Heart left ventricle (tissue), 16 donors: ENCODE results near the gene ZNF620. TPM values are rescaled to one million over a fixed set of nuclear protein-coding genes. Genes with fewer than 3 reads are reported as not detected.

Source experiments
- ATAC-seq, 4 donors: fragments of 200-7000 bp; cut with Tn5 transposase; one replicate each; pipeline ENCODE4 v1.9.1; 2020 to 2022; ENCODE audit warnings: moderate library complexity in 4 of 4, mild to moderate bottlenecking in 3 of 4, moderate number of reproducible peaks in 1 of 4
- DNase-seq, 5 donors: peaks; one replicate each; pipeline ENCODE4 v3.0.0-alpha.2; 2020
- H3K27ac ChIP-seq, 12 donors: fragments of 200-600 bp; sonication (generic) in 4 of 12; one replicate each; pipeline versions ENCODE4 v1.5.0 to v1.8.0; 2016 to 2022; ENCODE audit warnings: mild to moderate bottlenecking in 2 of 12
- H3K27me3 ChIP-seq, 9 donors: fragments of 200-600 bp; sonication (generic) in 2 of 9; one replicate each; pipeline versions ENCODE4 v1.5.1 to v1.8.0; 2016 to 2022; ENCODE audit warnings: mild to moderate bottlenecking in 3 of 9
- H3K36me3 ChIP-seq, 9 donors: fragments of 200-600 bp; sonication (generic) in 2 of 9; one replicate each; pipeline versions ENCODE4 v1.5.0 to v1.8.0; 2018 to 2022; ENCODE audit warnings: mild to moderate bottlenecking in 2 of 9
- H3K4me1 ChIP-seq, 12 donors: fragments of 200-600 bp; sonication (generic) in 4 of 12; one replicate each; pipeline versions ENCODE4 v1.5.0 to v1.8.0; 2016 to 2022; ENCODE audit warnings: mild to moderate bottlenecking in 3 of 12
- H3K4me3 ChIP-seq, 12 donors: fragments of 200-600 bp; sonication (generic) in 4 of 12; one replicate each; pipeline versions ENCODE4 v1.5.0 to v1.8.0; 2017 to 2022; ENCODE audit warnings: mild to moderate bottlenecking in 9 of 12, moderate library complexity in 4 of 12
- H3K9me3 ChIP-seq, 12 donors: fragments of 200-600 bp; sonication (generic) in 4 of 12; one replicate each; pipeline versions ENCODE4 v1.5.0 to v1.8.0; 2016 to 2022; ENCODE audit warnings: mild to moderate bottlenecking in 1 of 12
- POLR2A ChIP-seq, 2 donors: fragments of 450-650 bp; IDR thresholded peaks; one replicate each; pipeline ENCODE4 v1.6.1; 2017; ENCODE audit warnings: antibody characterized with exemption in 2 of 2, mild to moderate bottlenecking in 2 of 2, moderate library complexity in 2 of 2
- WGBS, 4 donors: extraction: QIAGEN DNeasy Blood & Tissue Kit in 2 of 4; methylation state at CpG; one replicate each; pipeline versions ENCODE4 v1.1.5 to v1.1.7; 2013 to 2018; 5-methylcytosine and 5-hydroxymethylcytosine counted together
- intact Hi-C, 10 donors: fragments of 100-400 bp; cut with DNase I; formaldehyde crosslinking; loops; one replicate each; pipeline versions ENCODE4 v1.11.1 to v1.14.2; 2022
- polyA plus RNA-seq, 2 donors: library from polyadenylated mRNA; stranded (reverse); fragments of 200-250 nt; gene quantifications; one replicate each; pipeline ENCODE4 v1.2.3, GENCODE V29; 2013
- total RNA-seq, 9 donors: library from RNA; depleted of rRNA in 2 of 9; stranded (reverse); fragments of >200 nt in 2 of 9; fragmentation: NEBNext Ultra II Directional in 3 of 9; extraction: Animal tissue kit (Norgen Biotek cat#: 25700) in 3 of 9; gene quantifications; one replicate each; pipeline versions ENCODE4 v1.1.0 to v1.2.4, GENCODE V29; 2016 to 2023
- TF ChIP-seq, protein P1 (sequence below), 12 donors: fragments of 200-600 bp; sonication (generic) in 4 of 12; IDR thresholded peaks; one replicate each; pipeline versions ENCODE4 v1.5.0 to v1.8.0; 2018 to 2022; ENCODE audit warnings: antibody characterized with exemption in 12 of 12, mild to moderate bottlenecking in 5 of 12
- donor health status: ischemic (EF 13 %, LVEDD 7.1; RV severe dilation, severe dysfunction).
- donor health status: healthy with polysubstance abuse.
- donor health status: DM: no; HTN: yes; CAD: no.
- donor health status: DM: no; HTN: no; CAD: no.
- donor health status: ischemic (EF 25% LVEDD 6.9; RV normal size, moderate dysfunction).
- donor health status: ischemic (EF 25% LVEDD 5.7; RV mildly dilated, moderate dysfunction).
- donor health status: healthy.
- donor health status: DM: yes; HTN: yes; CAD: no.
- donor health status: ischemic (EF 35%, LVEDD 5.7; RV mildly dilated, moderate dysfunction).
- donor health status: nonischemic (EF 11% LVEDD 7.7; RV severe dilation, severe dysfunction).
- donor health status: DM: yes; HTN: yes; CAD: no.
- donor health status: PGD.
- donor health status: ischemic (EF 29% LVEDD 5.4; RV normal size, mild dysfunction).
- donor health status: nonischemic (EF 23%, LVEDD 6.1; RV moderate dilation, normal function).

The ZNF620 gene
- total and polyA plus RNA-seq, 11 donors, result 1.1 to 4.4 (median 2.5) TPM

DNA sequence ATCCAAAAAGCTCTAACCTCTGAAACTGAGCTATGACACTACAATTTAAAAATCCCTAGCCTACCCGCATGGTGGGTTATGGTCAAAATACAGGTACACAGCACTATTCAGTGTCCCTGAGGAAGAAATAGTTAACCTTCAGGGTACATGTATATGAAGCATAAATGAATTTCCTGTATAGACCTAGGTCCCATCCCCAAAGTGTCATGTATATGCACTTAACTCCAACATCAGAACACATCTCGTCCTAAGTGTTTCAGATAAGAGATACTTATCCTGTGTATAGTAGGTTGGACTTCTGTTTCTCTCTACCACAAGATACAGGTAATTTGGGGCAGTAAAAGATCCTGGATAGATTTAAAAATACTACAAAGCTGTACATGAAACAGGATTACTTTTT lies 42.3 kb upstream of the ZNF620 start:
- peaks cover 6 to 88% (median 68%) of the 10 kb centered on the region in 9 donors for H3K36me3 ChIP-seq
- 88 to 93% (median 91%) methylated on average over 2 of the region's 2 CpGs for whole genome bisulfite sequencing, 4 donors
- intact Hi-C loops, result no loop called here

DNA sequence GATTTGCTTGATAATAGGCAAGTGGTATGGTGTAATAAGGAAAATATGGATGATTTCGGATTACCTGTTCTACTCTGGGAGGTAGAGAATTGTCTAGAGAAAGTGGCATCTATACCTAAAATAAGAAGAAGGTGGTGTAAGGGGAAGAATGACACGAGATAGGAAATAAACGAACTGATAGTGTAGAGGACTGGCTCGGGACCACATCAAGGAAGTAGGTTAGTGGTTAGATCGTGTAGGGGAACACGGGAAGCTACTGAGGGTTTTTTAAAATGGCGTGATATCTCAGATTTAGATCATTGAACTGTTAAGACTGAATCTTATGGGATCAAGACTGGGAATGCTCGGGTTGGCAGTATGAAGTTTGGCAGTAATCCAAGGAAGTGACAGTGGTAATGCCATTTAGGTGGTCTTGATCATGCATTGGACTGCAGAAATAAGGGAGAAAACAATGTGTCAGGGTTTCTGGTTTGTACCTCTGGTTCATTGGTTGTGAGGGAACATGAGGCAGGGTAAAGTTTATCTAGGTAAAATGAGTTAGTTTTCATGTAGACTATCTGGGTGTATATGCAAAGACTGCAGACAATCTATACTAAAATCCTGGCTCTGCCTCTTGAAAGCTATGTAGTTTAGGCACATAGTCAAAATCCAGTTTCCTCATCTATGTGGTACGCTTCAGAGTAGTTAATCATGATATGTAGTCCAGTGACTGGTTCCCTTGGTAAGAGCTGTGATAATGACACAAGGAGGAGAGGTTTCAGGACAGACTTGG lies 41.3 kb upstream of the ZNF620 start:
- Histone ChIP-seq H3K4me3 (no peak overlapping the region), H3K9me3 (no peaks in the 10 kb centered on the region), H3K27me3 (no peaks in the 10 kb centered on the region), H3K4me1 (peaks cover 0 to 8% (median 0%) of the 10 kb centered on the region in 12 donors), H3K27ac (no peak overlapping the region), H3K36me3 (peaks cover 6 to 78% (median 59%) of the 10 kb centered on the region in 9 donors)
- ATAC-seq, result no peak
- intact Hi-C loops, result no loop called here
- DNase-seq, result no peak
- TF ChIP-seq, protein P1, sequence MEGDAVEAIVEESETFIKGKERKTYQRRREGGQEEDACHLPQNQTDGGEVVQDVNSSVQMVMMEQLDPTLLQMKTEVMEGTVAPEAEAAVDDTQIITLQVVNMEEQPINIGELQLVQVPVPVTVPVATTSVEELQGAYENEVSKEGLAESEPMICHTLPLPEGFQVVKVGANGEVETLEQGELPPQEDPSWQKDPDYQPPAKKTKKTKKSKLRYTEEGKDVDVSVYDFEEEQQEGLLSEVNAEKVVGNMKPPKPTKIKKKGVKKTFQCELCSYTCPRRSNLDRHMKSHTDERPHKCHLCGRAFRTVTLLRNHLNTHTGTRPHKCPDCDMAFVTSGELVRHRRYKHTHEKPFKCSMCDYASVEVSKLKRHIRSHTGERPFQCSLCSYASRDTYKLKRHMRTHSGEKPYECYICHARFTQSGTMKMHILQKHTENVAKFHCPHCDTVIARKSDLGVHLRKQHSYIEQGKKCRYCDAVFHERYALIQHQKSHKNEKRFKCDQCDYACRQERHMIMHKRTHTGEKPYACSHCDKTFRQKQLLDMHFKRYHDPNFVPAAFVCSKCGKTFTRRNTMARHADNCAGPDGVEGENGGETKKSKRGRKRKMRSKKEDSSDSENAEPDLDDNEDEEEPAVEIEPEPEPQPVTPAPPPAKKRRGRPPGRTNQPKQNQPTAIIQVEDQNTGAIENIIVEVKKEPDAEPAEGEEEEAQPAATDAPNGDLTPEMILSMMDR (IDR thresholded peaks at IDR 0.05), result no peak
- no peak for TF ChIP-seq POLR2A (IDR thresholded peaks at IDR 0.05)
- WGBS, 4 donors, result 69 to 84% (median 77%) methylated on average over 8 to 9 of the region's 9 CpGs

More for the DNA sequence above, 42.3 kb upstream of the ZNF620 start:
- no peak overlapping the region for H3K4me3 ChIP-seq
- no peak for TF ChIP-seq POLR2A (IDR thresholded peaks at IDR 0.05)
- TF ChIP-seq, protein P1 (IDR thresholded peaks at IDR 0.05), result no peak
- H3K9me3 ChIP-seq, result no peaks in the 10 kb centered on the region
- no peaks in the 10 kb centered on the region for H3K27me3 ChIP-seq
- no peak overlapping the region for H3K27ac ChIP-seq
- no peak for ATAC-seq
- H3K4me1 ChIP-seq, result peaks cover under 1 to 15% (median 7%) of the 10 kb centered on the region in 12 donors
- no peak for DNase-seq

DNA sequence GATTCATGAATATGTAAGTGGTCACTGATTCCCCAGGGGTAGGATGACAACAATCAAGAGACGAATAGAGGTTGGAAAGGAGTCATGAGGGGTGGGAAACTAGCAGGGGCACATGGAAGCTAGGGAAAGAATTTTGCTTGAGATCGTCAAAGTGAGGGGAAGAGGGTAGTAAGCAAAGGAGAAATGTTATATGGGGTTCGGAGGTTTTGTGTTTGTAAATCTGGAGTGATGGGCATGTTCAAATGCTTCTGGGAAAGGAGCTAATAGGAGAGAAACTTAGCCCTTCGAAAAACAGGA lies 40.8 kb upstream of the ZNF620 start:
- intact Hi-C loops, result no loop called here
- H3K27ac ChIP-seq, result no peak overlapping the region
- ATAC-seq (no peak), DNase-seq (no peak)
- no peaks in the 10 kb centered on the region for H3K27me3 ChIP-seq
- no peak overlapping the region for H3K4me3 ChIP-seq
- TF ChIP-seq POLR2A (IDR thresholded peaks at IDR 0.05), result no peak
- TF ChIP-seq, protein P1 (IDR thresholded peaks at IDR 0.05), result no peak
- peaks cover 6 to 73% (median 54%) of the 10 kb centered on the region in 9 donors for H3K36me3 ChIP-seq
- H3K9me3 ChIP-seq, result no peaks in the 10 kb centered on the region
- peaks cover 0 to 8% (median 0%) of the 10 kb centered on the region in 12 donors for H3K4me1 ChIP-seq
- WGBS, 4 donors, result 74 to 77% (median 75%) methylated on average over 4 of the region's 4 CpGs

DNA sequence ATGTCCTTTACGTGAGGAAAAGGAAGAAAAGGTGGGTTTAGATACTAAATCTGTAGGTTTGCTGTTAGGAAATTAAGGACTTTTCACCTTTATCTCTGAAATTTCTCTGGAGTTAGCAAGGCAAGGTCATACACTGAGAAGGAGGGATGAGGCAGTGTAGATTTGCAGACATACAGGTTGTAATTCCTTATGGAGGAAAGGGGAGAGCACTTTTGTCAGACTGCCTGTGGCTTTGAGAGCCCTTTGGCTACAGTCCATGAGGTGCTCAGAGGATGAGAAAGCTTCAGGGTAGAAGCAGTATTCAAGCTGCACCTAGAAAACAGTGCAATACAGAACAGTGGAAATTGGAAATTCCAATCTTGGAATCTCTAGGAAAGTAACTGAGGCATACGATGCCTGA lies 40.4 kb upstream of the ZNF620 start:
- ATAC-seq (no peak), DNase-seq (no peak)
- Histone ChIP-seq H3K9me3 (no peaks in the 10 kb centered on the region), H3K4me3 (no peak overlapping the region), H3K27ac (no peak overlapping the region), H3K4me1 (peaks cover 0 to 8% (median 0%) of the 10 kb centered on the region in 12 donors), H3K36me3 (peaks cover 6 to 69% (median 50%) of the 10 kb centered on the region in 9 donors), H3K27me3 (no peaks in the 10 kb centered on the region)
- 83 to 92% (median 87%) methylated on average over 2 of the region's 2 CpGs for WGBS, 4 donors
- TF ChIP-seq, protein P1 (IDR thresholded peaks at IDR 0.05), result no peak
- no peak for TF ChIP-seq POLR2A (IDR thresholded peaks at IDR 0.05)
- intact Hi-C loops, result no loop called here
